Bronchial epithelial cell (primary cell): ENCODE data around the gene LZTR1. TPM values are rescaled to one million over a fixed set of nuclear protein-coding genes. Genes with fewer than 3 reads are reported as not detected.

Experiments
- DNase-seq: peaks from one replicate; pipeline ENCODE4 v3.0.0-alpha.2; 2010; ENCODE audit warnings: low read depth
- FAIRE-seq: peaks from 2 replicates; lab custom pipeline; 2011; peaks lifted over from hg19 to GRCh38; lab: Jason Lieb, UNC
- H3K27me3 ChIP-seq: 2 replicates; pipeline ENCODE4 v1.5.1; 2011; ENCODE audit warnings: low read length; ENCODE audit not compliant: control insufficient read depth, insufficient read depth
- H3K36me3 ChIP-seq: 2 replicates; pipeline ENCODE4 v1.5.1; 2011; ENCODE audit warnings: low read length; ENCODE audit not compliant: control insufficient read depth, insufficient read depth
- H3K4me3 ChIP-seq: 2 replicates; pipeline ENCODE4 v1.5.1; 2011; ENCODE audit warnings: mild to moderate bottlenecking, low read depth, low read length, control low read depth
- CTCF ChIP-seq: IDR thresholded peaks from 2 replicates; pipeline ENCODE4 v1.5.1; 2011; ENCODE audit warnings: mild to moderate bottlenecking, moderate library complexity, low read length, control low read depth, inconsistent platforms; ENCODE audit not compliant: insufficient read depth, severe bottlenecking
- total RNA-seq: library from RNA; depleted of rRNA; stranded (reverse); fragments of >200 nt; gene quantifications from 2 replicates; pipeline ENCODE4 v1.2.1, GENCODE V29; 2014

The LZTR1 gene
- total RNA-seq, 1 donor from 2014 or later, result 14.7 TPM

DNA sequence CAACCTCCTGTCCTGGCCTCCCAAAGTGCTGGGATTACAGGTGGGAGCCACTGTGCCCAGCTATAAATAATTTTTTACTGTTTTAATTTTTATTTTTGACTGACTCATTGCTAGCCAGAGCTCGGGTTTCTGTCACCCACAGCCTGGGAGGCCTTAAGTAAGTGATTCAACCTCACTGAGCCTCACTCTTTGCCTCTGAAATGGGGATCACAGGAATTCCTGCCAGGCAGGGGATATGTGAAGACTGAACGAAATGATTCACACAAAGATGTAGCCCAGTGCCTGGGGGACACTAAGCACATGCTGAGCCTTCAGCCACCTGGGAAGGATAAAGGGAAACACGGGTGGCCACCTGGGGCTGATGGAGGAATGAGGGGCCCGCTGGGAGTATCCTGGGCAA, 59.8 kb downstream of the LZTR1 start:
- Histone ChIP-seq H3K4me3 (no peak overlapping the region), H3K27me3 (no peaks in the 10 kb centered on the region), H3K36me3 (no peaks in the 10 kb centered on the region)
- no peak for TF ChIP-seq CTCF
- peak; percentile 52 for DNase-seq
- FAIRE-seq, result no peak

DNA sequence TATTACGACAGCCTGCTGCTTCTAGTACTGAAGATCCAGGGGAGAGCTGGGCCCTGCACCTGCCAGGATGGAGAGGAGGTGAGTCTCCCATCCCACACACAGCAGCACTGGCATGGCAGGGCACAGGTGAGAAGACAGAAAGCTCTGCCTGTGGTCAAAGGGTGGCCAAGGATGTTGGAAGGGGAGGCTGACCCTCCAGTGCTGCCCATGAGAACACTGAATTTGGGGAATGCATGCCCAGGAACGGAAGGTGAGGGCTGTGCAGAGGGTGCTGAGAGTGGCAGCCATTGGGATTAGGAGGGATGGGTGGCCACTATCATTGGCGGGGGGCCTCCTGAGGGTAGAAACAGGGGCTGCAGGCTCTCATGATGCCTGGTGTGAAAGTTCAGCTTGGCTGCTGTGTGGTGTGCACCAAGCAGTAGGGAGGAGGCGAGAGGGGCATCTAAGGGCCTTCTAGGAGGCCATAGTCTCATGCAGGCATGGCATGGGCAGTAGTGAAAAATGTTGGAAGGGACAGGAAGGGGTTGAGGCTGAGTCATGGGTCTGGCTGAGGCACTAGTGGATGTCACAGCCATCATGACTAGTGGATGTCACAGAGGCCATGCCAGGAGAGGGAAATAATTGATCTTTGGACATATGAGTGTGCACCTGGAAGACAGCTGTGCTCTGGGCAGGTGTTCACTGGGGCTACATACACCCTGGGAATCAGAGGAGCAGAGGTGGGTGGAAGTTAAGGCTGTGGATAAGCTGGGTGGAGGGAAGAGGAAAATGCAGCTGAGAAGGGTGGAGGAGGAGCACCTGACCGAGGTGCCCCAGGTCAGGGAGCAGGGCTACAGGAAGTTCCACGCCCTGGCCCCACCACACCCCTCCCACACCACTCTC, 61.1 kb downstream of the LZTR1 start:
- Histone ChIP-seq H3K4me3 (no peak overlapping the region), H3K27me3 (no peaks in the 10 kb centered on the region), H3K36me3 (no peaks in the 10 kb centered on the region)
- FAIRE-seq (no peak), DNase-seq (no peak)
- TF ChIP-seq CTCF, result no peak

DNA sequence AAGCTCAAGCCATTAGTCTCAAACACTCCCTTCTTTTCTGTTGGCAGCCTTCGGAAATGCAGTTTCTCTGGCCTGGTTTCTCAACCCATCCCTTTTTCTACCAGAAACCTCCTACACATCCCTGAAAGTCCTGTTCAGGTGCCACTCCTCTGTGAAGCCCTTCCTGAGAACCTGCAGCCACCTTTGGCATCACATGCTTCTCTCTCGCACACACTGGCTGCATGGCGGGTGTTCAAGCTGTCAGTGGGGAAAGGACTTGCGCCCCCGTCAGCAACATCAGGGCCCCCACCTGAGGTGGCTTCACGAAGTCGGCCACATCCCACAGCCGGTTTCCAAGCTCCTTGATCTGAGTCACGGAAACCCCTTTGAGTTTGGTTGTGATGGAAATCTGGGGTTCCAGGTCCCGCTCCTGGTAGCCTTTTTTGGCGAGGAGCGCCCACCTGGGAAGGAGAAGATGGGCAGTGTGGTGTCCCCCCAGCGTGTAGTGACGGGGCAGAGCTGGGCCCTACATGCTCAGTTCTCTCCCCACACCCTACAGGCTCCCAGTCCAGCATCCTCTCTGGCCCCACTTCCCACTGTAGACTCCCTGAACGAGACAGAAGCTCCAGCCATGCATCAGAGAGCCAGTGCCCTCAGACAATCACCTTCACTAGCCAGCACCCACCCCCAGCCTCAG, 61.9 kb downstream of the LZTR1 start:
- Histone ChIP-seq H3K27me3 (no peaks in the 10 kb centered on the region), H3K4me3 (no peak overlapping the region), H3K36me3 (no peaks in the 10 kb centered on the region)
- FAIRE-seq (no peak), DNase-seq (no peak)
- no peak for TF ChIP-seq CTCF

DNA sequence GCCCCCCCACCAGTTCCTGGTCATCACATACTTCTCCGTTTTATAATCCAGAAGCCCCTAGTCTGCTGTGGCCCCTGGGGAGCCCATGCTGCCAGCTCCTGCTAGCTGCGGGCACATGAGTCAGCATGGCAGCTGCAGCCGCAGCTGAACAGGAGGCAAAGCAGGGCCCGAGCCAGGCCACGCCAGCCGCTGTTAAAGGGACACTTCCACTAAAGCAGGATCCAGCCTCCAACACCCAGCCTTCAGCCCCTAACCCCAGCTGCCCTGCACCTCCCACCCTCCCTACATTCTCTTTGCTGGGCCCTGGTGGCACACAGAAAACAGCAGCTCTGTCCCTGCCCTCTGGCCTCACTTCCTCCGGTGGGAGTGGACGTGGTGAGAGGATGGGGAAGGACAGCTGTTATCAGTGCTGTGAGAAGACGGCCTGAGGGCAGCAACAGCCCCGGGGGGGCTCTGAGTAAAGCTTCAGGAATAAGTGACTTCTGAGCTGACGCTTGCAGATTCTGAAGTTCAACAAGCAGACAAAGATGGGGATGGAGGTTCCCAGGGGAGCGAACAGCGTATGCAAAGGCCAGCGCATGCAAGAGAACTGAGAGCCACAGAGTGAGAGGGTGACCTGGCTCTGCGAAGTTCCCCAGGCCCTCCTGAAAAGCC, 63.0 kb downstream of the LZTR1 start:
- Histone ChIP-seq H3K4me3 (peak overlapping the region; percentile 18), H3K36me3 (no peaks in the 10 kb centered on the region), H3K27me3 (no peaks in the 10 kb centered on the region)
- FAIRE-seq (peak; percentile 18), DNase-seq (no peak)
- TF ChIP-seq CTCF, result no peak

DNA sequence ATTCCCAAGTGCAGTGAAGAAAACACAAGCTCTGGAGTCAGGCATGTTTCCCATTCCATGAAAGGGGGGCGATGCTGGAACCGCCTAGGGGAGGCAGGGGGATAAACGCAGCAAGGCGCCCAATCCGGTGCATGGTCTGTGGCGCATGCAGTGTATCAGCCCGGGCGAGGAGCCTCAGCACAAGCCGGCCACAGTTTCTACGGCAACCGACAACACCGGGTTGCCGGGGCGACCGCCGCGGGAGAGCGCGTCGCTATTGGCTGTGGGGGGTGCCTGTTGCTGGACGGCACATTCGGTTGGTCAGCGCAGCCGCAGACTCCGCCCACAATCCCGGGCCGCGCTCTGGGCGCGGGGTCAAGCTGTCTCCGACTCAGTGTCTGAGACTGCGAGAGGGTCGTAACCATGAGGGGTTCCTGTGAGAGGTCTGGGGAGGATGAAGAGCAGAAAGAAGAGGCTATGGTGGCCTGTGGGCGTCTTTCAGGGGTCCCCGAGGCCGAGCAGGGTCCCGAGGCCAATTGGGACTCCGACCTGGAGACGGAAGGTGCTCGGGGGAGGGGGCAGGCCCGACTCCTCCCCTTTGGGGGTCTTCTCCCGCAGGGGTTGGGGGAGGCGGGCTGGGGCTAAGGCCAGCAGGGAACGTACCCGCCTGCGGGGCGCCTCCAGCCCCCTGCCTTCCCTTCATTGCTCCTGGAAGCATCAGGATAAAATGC, 63.6 kb downstream of the LZTR1 start, which contains the start of gene LRRC74B:
LRRC74B (plus strand) TSS at position 362 of the 710 bp plus-strand sequence; CDS start at position 403, 41 bp downstream.
- Histone ChIP-seq H3K27me3 (no peaks in the 10 kb centered on the region), H3K36me3 (no peaks in the 10 kb centered on the region), H3K4me3 (peak within 1 kb of the TSS; percentile 32)
- FAIRE-seq (no peak), DNase-seq (peak; percentile 75)
- no peak for TF ChIP-seq CTCF
